GM10847 (cell line): ENCODE data around the gene PELI3.

Experiments
- POLR2A ChIP-seq: IDR thresholded peaks from 2 replicates; pipeline ENCODE4 v1.6.1; 2011; ENCODE audit not compliant: insufficient read length; ENCODE audit errors: extremely low read depth

Gene PELI3

GRCh38 chr11:66510271-66510989 is 43.7 kb downstream of the PELI3 start, which contains the start of gene BBS1:
Gene BBS1 (plus strand): TSS chr11:66510635. CDS start chr11:66510660, 25 bp downstream.
- peak; percentile 34 for TF ChIP-seq POLR2A

- TF ChIP-seq POLR2A = no peak
These were observed 44.3 kb downstream of the PELI3 start for GRCh38 chr11:66510990-66511339.

- TF ChIP-seq POLR2A = no peak
These were observed 56.9 kb downstream of the PELI3 start for GRCh38 chr11:66523611-66524010.

- no peak for TF ChIP-seq POLR2A
These were observed 57.8 kb downstream of the PELI3 start for GRCh38 chr11:66524304-66525040.
